HG03520 (cell line): Measurements from ENCODE around the gene NF2.

Experiments
- ATAC-seq: cut with Tn5 transposase; IDR thresholded peaks from one replicate; pipeline ENCODE4 v1.9.1; 2021; ENCODE audit warnings: mild to moderate bottlenecking, moderate library complexity; ENCODE audit not compliant: unreplicated experiment

The NF2 gene

GRCh38 chr22:29629903-29630516 is 26.6 kb downstream of the NF2 start:
- no peak for ATAC-seq

- ATAC-seq = no peak
Observed at GRCh38 chr22:29630987-29631386, 27.6 kb downstream of the NF2 start.

- ATAC-seq = no peak
Observed at GRCh38 chr22:29631725-29632124, 28.3 kb downstream of the NF2 start.

GRCh38 chr22:29632672-29633071 is 29.2 kb downstream of the NF2 start:
- no peak for ATAC-seq

- no peak for ATAC-seq
Observed at GRCh38 chr22:29633514-29634312, 30.3 kb downstream of the NF2 start.

GRCh38 chr22:29634847-29635246 is 31.4 kb downstream of the NF2 start:
- ATAC-seq = no peak

- ATAC-seq = no peak
Observed at GRCh38 chr22:29635734-29636357, 32.4 kb downstream of the NF2 start.

- no peak for ATAC-seq
Observed at GRCh38 chr22:29636751-29637150, 33.3 kb downstream of the NF2 start.

GRCh38 chr22:29637181-29637580 is 33.7 kb downstream of the NF2 start:
- no peak for ATAC-seq

GRCh38 chr22:29638678-29639077 is 35.2 kb downstream of the NF2 start:
- no peak for ATAC-seq

GRCh38 chr22:29639096-29639495 is 35.7 kb downstream of the NF2 start:
- ATAC-seq = no peak

GRCh38 chr22:29641042-29641699 is 37.7 kb downstream of the NF2 start:
- no peak for ATAC-seq

GRCh38 chr22:29641700-29642330 is 38.4 kb downstream of the NF2 start:
- no peak for ATAC-seq

GRCh38 chr22:29642694-29643093 is 39.3 kb downstream of the NF2 start:
- no peak for ATAC-seq

GRCh38 chr22:29647954-29648737 is 44.7 kb downstream of the NF2 start:
- ATAC-seq = no peak

- ATAC-seq = no peak
Observed at GRCh38 chr22:29650370-29650769, 46.9 kb downstream of the NF2 start.

- no peak for ATAC-seq
Observed at GRCh38 chr22:29651652-29652051, 48.2 kb downstream of the NF2 start.

GRCh38 chr22:29654420-29654819 is 51.0 kb downstream of the NF2 start:
- ATAC-seq = no peak

GRCh38 chr22:29654882-29655281 is 51.4 kb downstream of the NF2 start:
- no peak for ATAC-seq

- no peak for ATAC-seq
Observed at GRCh38 chr22:29658176-29658575, 54.7 kb downstream of the NF2 start.
